ENCODE data around the gene TTC9C. TPM values are rescaled to one million over a fixed set of nuclear protein-coding genes. Genes with fewer than 3 reads are reported as not detected.

The TTC9C gene
- total and polyA plus RNA-seq, 2 of the 8 experiments (the other 6 are each of a cell fraction or from before 2014, with no cell fraction given), result 25.4 to 34.1 TPM

DNA sequence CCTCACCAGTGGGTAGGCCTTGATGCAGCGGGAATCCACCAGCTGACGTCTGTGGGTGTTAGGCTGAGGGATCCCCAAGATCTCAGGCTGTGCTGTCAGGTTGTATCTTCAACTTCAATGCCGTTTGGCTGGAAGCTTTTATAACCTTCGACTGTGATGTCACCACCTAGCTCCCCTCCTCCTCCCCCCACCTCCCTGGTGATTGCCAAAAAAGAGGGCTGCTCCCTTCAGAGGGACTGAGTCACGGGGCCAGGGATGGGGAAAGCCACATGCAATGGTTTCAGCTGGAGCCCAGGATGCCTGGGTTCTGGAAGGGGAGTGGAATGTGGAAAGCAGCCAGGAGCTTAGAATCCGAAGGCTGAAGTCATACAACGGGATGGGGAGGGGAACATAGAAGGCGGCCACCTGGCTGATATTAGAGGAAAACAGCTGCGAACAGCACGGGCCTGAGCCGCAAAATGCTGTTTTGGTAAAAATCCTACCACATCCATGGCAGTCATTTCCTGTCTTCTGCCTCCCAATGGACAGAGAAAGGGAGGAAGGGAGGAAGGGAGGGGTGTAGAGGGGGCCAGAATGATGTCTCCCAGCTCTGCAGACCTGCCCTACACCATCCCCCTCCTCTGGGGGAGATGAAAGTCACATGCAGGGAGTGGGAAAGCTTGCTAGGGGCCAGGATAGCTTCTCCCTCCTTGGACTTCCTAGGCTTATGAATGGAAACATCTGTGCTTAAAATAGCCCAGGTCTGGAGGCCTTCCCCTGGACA is 38.7 kb upstream of the TTC9C start, which contains the start of gene LRRN4CL (continued):
- TF ChIP-seq, protein P1, sequence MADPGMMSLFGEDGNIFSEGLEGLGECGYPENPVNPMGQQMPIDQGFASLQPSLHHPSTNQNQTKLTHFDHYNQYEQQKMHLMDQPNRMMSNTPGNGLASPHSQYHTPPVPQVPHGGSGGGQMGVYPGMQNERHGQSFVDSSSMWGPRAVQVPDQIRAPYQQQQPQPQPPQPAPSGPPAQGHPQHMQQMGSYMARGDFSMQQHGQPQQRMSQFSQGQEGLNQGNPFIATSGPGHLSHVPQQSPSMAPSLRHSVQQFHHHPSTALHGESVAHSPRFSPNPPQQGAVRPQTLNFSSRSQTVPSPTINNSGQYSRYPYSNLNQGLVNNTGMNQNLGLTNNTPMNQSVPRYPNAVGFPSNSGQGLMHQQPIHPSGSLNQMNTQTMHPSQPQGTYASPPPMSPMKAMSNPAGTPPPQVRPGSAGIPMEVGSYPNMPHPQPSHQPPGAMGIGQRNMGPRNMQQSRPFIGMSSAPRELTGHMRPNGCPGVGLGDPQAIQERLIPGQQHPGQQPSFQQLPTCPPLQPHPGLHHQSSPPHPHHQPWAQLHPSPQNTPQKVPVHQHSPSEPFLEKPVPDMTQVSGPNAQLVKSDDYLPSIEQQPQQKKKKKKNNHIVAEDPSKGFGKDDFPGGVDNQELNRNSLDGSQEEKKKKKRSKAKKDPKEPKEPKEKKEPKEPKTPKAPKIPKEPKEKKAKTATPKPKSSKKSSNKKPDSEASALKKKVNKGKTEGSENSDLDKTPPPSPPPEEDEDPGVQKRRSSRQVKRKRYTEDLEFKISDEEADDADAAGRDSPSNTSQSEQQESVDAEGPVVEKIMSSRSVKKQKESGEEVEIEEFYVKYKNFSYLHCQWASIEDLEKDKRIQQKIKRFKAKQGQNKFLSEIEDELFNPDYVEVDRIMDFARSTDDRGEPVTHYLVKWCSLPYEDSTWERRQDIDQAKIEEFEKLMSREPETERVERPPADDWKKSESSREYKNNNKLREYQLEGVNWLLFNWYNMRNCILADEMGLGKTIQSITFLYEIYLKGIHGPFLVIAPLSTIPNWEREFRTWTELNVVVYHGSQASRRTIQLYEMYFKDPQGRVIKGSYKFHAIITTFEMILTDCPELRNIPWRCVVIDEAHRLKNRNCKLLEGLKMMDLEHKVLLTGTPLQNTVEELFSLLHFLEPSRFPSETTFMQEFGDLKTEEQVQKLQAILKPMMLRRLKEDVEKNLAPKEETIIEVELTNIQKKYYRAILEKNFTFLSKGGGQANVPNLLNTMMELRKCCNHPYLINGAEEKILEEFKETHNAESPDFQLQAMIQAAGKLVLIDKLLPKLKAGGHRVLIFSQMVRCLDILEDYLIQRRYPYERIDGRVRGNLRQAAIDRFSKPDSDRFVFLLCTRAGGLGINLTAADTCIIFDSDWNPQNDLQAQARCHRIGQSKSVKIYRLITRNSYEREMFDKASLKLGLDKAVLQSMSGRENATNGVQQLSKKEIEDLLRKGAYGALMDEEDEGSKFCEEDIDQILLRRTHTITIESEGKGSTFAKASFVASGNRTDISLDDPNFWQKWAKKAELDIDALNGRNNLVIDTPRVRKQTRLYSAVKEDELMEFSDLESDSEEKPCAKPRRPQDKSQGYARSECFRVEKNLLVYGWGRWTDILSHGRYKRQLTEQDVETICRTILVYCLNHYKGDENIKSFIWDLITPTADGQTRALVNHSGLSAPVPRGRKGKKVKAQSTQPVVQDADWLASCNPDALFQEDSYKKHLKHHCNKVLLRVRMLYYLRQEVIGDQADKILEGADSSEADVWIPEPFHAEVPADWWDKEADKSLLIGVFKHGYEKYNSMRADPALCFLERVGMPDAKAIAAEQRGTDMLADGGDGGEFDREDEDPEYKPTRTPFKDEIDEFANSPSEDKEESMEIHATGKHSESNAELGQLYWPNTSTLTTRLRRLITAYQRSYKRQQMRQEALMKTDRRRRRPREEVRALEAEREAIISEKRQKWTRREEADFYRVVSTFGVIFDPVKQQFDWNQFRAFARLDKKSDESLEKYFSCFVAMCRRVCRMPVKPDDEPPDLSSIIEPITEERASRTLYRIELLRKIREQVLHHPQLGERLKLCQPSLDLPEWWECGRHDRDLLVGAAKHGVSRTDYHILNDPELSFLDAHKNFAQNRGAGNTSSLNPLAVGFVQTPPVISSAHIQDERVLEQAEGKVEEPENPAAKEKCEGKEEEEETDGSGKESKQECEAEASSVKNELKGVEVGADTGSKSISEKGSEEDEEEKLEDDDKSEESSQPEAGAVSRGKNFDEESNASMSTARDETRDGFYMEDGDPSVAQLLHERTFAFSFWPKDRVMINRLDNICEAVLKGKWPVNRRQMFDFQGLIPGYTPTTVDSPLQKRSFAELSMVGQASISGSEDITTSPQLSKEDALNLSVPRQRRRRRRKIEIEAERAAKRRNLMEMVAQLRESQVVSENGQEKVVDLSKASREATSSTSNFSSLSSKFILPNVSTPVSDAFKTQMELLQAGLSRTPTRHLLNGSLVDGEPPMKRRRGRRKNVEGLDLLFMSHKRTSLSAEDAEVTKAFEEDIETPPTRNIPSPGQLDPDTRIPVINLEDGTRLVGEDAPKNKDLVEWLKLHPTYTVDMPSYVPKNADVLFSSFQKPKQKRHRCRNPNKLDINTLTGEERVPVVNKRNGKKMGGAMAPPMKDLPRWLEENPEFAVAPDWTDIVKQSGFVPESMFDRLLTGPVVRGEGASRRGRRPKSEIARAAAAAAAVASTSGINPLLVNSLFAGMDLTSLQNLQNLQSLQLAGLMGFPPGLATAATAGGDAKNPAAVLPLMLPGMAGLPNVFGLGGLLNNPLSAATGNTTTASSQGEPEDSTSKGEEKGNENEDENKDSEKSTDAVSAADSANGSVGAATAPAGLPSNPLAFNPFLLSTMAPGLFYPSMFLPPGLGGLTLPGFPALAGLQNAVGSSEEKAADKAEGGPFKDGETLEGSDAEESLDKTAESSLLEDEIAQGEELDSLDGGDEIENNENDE (IDR thresholded peaks at IDR 0.05; ENCODE audit: insufficient replicate concordance, low read length), result no peak
- TF ChIP-seq SIRT6 (IDR thresholded peaks at IDR 0.05; ENCODE audit: low read length) (no peak), JUN (IDR thresholded peaks at IDR 0.05; ENCODE audit: low read depth, low read length) (no peak), PHF8 (conservative IDR thresholded peaks at IDR 0.05; ENCODE audit: low read depth, low read length) (no peak), BACH1 (IDR thresholded peaks at IDR 0.05; ENCODE audit: low read length) (no peak), EZH2 (IDR thresholded peaks at IDR 0.05; ENCODE audit: low read depth, low read length, severe bottlenecking) (no peak)

Measured in H1 (cell line).